ENCODE data around the gene AFDN.

DNA sequence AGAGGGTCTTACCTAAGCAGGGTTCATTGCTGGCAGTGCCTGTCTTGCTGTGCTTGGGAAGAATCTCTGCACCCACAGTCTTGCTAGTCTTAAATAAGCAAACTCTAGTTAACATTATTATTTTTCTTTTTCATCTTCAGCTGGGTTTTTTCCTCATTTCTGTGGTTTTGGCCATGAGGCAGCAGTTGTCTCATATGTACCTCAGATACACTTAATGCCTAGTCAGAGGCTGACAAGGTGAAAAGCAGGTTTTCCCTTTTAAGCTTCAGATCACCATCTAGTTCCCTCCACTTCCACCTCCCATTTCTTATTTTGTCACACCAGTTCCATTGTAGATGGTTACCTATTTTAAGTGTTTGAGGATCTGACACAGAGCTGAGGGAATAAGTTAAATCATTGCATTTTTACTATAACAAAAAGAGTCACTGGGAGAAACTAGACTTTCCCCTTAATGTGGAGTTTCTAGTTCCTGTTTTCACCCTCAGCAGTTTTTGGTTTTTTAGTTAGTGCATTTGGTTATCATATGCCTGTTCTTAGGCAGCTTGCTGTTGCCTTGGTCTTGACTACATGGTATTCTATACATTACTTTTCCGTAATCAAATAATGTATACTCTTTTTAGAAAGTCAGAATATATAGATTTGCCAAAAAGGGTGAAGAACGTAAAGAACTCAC is 46.0 kb downstream of the AFDN start:
- TF ChIP-seq, protein P1, sequence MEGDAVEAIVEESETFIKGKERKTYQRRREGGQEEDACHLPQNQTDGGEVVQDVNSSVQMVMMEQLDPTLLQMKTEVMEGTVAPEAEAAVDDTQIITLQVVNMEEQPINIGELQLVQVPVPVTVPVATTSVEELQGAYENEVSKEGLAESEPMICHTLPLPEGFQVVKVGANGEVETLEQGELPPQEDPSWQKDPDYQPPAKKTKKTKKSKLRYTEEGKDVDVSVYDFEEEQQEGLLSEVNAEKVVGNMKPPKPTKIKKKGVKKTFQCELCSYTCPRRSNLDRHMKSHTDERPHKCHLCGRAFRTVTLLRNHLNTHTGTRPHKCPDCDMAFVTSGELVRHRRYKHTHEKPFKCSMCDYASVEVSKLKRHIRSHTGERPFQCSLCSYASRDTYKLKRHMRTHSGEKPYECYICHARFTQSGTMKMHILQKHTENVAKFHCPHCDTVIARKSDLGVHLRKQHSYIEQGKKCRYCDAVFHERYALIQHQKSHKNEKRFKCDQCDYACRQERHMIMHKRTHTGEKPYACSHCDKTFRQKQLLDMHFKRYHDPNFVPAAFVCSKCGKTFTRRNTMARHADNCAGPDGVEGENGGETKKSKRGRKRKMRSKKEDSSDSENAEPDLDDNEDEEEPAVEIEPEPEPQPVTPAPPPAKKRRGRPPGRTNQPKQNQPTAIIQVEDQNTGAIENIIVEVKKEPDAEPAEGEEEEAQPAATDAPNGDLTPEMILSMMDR (IDR thresholded peaks at IDR 0.05) = no peak
- TF ChIP-seq EP300 (IDR thresholded peaks at IDR 0.05) = no peak
- TF ChIP-seq POLR2A (IDR thresholded peaks at IDR 0.05; ENCODE audit: low read depth) = no peak
- no peak for TF ChIP-seq POLR2AphosphoS5 (IDR thresholded peaks at IDR 0.05)
